SU-DHL-6 (cell line): ENCODE results near the gene OXER1.

Source experiments
- EZH2phosphoT487 ChIP-seq: fragments of 200-600 bp; sonication (generic), shearing (Covaris generic); conservative IDR thresholded peaks from 2 replicates; pipeline ENCODE4 v1.6.1; 2018; ENCODE audit warnings: mild to moderate bottlenecking, antibody characterized with exemption, low read length, moderate library complexity, mixed read lengths
- TF ChIP-seq, protein P1 (sequence below): fragments of 200-600 bp; sonication (generic); IDR thresholded peaks from one replicate; pipeline ENCODE4 v1.5.1; 2017; ENCODE audit warnings: antibody characterized with exemption, mild to moderate bottlenecking, low read length, moderate library complexity; ENCODE audit not compliant: insufficient read depth, poor library complexity, severe bottlenecking

DNA sequence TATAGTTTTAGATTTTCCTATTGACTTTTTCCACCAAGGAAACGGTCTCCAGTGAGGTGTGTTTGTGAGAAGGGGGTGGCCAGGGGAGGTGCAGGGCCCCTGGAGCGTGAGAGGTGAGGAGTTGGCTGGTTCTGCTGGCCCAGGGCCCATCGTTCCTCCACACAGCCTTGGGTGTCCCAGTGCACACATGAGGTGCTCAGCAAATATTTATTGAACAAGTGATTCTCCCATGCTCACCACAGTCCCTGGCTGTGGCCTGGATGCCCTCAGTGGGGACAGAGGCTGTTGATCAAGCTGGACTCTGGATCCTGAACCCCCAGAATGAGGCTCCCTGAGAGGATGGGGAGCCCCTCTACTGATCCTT, 23.5 kb upstream of the OXER1 start:
- TF ChIP-seq, protein P1, sequence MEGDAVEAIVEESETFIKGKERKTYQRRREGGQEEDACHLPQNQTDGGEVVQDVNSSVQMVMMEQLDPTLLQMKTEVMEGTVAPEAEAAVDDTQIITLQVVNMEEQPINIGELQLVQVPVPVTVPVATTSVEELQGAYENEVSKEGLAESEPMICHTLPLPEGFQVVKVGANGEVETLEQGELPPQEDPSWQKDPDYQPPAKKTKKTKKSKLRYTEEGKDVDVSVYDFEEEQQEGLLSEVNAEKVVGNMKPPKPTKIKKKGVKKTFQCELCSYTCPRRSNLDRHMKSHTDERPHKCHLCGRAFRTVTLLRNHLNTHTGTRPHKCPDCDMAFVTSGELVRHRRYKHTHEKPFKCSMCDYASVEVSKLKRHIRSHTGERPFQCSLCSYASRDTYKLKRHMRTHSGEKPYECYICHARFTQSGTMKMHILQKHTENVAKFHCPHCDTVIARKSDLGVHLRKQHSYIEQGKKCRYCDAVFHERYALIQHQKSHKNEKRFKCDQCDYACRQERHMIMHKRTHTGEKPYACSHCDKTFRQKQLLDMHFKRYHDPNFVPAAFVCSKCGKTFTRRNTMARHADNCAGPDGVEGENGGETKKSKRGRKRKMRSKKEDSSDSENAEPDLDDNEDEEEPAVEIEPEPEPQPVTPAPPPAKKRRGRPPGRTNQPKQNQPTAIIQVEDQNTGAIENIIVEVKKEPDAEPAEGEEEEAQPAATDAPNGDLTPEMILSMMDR: no peak
- TF ChIP-seq EZH2phosphoT487: no peak
